Measurements from ENCODE around the gene LPP. TPM values are rescaled to one million over a fixed set of nuclear protein-coding genes. Genes with fewer than 3 reads are reported as not detected.

The LPP gene
- total and polyA plus RNA-seq, 10 of the 15 experiments (the other 5 are each of a cell fraction or from before 2014, with no cell fraction given): under 0.01 to 0.62 (median 0.03) TPM

DNA sequence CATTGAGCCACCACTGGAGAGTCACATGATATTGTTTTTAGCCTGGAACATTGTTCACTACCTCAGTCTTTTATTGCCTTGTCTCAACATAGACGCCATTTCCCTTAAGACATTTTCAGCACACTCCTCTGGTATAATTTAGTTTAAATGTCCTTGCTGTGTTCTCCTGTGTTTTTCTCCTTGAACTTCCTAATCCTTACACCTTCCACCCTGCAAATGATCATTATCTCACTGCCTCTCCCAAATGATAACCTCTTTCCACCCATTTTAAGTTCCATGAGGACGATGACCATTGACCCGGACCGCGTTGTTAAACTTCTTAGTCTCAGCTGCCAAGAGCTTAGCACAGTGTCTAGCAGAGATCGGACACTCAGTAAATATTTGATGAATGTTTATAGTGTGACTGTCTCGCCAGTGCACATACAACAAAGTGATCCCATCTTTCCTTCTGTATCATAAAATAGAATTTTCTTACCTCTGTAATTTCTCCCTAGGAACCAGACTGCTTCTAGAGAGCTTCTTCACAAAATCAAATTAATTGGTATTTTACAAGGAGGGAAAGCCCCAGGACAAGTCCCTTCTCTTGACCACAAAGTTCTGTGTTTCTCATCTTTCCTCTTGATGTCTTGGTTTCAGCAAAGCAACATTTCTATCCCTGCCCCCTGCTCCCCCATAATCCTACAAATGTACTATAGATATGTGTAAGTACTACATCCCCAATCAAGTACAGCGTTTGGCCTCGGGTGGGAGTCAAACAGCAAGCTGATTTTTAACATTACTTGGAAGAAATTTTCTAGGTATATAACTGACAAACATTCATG, 429.6 kb downstream of the LPP start:
- Histone ChIP-seq H3K36me3 (ENCODE audit: control insufficient read depth in 2 of 2, insufficient read depth in 2 of 2, low read length in 1 of 2) (no peaks in the 10 kb centered on the region), H3K9me3 (replicated peaks; ENCODE audit: control insufficient read depth, insufficient read depth, low read length) (no peaks in the 10 kb centered on the region), H3K27me3 (replicated peaks in 1 of 2; ENCODE audit: control insufficient read depth in 2 of 2, insufficient read depth in 2 of 2, low read length in 1 of 2) (peaks cover 0 to 3% of the 10 kb centered on the region in 2 experiments; a peak in 1 of 4 replicates), H3K79me2 (ENCODE audit: control insufficient read depth, insufficient read depth, low read length) (no peaks in the 10 kb centered on the region), H3K27ac (ENCODE audit: control insufficient read depth, insufficient read depth) (no peak overlapping the region), H3K4me1 (ENCODE audit: control insufficient read depth, insufficient read depth, low read length) (no peaks in the 10 kb centered on the region), H3K4me2 (ENCODE audit: control insufficient read depth, insufficient read depth) (no peak overlapping the region), H3K4me3 (no peak overlapping the region), H3K9ac (ENCODE audit: control insufficient read depth, insufficient read depth, low read length) (no peak overlapping the region), H2AFZ (ENCODE audit: control insufficient read depth, low read depth, low read length) (no peak overlapping the region), H4K20me1 (ENCODE audit: control insufficient read depth, insufficient read depth) (no peaks in the 10 kb centered on the region)
- in situ Hi-C loops (cut with MboI): no loop called here
- CTCF ChIA-PET: no interaction called here
- FAIRE-seq (peak; percentile 54), DNase-seq (ENCODE audit: low read depth, low spot score) (no peak), ATAC-seq (peak; percentile 24; the same call in 1 of the 3 replicates)
- WGBS (ENCODE audit: insufficient coverage, insufficient replicate concordance, low lambda C conversion rate, missing lambda C conversion rate): 58% methylated on average over 9 of the region's 9 CpGs
- TF ChIP-seq DPF2 (IDR thresholded peaks at IDR 0.05) (no peak), BRCA1 (IDR thresholded peaks at IDR 0.05; ENCODE audit: low read depth, low read length) (no peak), ZNF24 (IDR thresholded peaks at IDR 0.05) (no peak), RUNX3 (IDR thresholded peaks at IDR 0.05; ENCODE audit: low read length) (0 out of 2 replicates have a peak, but pooled peaks have one; percentile 12), KLF5 (IDR thresholded peaks at IDR 0.05; ENCODE audit: partially characterized antibody) (no peak), ZNF274 (IDR thresholded peaks at IDR 0.05; ENCODE audit: insufficient read depth, insufficient read length) (no peak), SUPT20H (IDR thresholded peaks at IDR 0.05; ENCODE audit: borderline replicate concordance, control insufficient read depth, low read depth, low read length) (no peak), IRF3 (IDR thresholded peaks at IDR 0.05) (no peak), RFX5 (IDR thresholded peaks at IDR 0.05; ENCODE audit: low read depth, low read length) (no peak)
- SMC1A ChIA-PET (ENCODE audit: uncharacterized antibody, unreplicated experiment): no interaction called here
- RAD21 ChIA-PET (ENCODE audit: unreplicated experiment): interaction anchor here (0.7 kb wide), 1 partner anchor 838 kb away, joined by 3 read pairs; the partner anchor contains the start of gene BCL6
- intact Hi-C loops (cut with micrococcal nuclease; ENCODE audit: unreplicated experiment): no loop called here
- no TSS peak for BruUV-seq (replicated peaks)
- POLR2A ChIA-PET: no interaction called here

Measured in GM12878 (cell line).